ENCODE data around the gene STK33. TPM values are rescaled to one million over a fixed set of nuclear protein-coding genes. Genes with fewer than 3 reads are reported as not detected.

Gene STK33
- total RNA-seq, 1 experiment from 2014 or later: 10.9 TPM

GRCh38 chr11:8381343-8381742 lies 212.7 kb downstream of the STK33 start:
- Histone ChIP-seq H3K79me2 (ENCODE audit: insufficient read depth, low read length) (no peaks in the 10 kb centered on the region), H3K9me3 (ENCODE audit: control insufficient read depth in 1 of 2, insufficient read depth in 1 of 2, low read depth in 1 of 2, low read length in 2 of 2) (no peaks in the 10 kb centered on the region), H3K4me2 (ENCODE audit: low read length) (no peak overlapping the region), H3K9ac (ENCODE audit: low read length) (no peak overlapping the region), H4K20me1 (ENCODE audit: insufficient read depth) (no peaks in the 10 kb centered on the region), H2AFZ (ENCODE audit: low read depth, low read length, poor library complexity, severe bottlenecking) (no peak overlapping the region), H3K4me1 (ENCODE audit: control insufficient read depth in 1 of 2, insufficient read depth in 2 of 2, low read length in 2 of 2) (no peaks in the 10 kb centered on the region), H3K36me3 (ENCODE audit: control insufficient read depth in 1 of 2, insufficient read depth in 2 of 2, low read length in 2 of 2) (no peaks in the 10 kb centered on the region), H3K4me3 (replicated peaks in 1 of 2; ENCODE audit: low read depth in 1 of 2, low read length in 2 of 2) (no peak overlapping the region), H3K27ac (ENCODE audit: low read depth, low read length) (no peak overlapping the region), H3K27me3 (ENCODE audit: insufficient read depth, low read length) (no peaks in the 10 kb centered on the region), H3K9me2 (ENCODE audit: insufficient read depth) (no peaks in the 10 kb centered on the region)
- no TSS peak for BruUV-seq (replicated peaks)
- ATAC-seq (no peak), DNase-seq (ENCODE audit: low read depth, low spot score) (no peak)
- intact Hi-C loops (cut with micrococcal nuclease): no loop called here
- RAD21 ChIA-PET (ENCODE audit: low non-redundant PET in 1 of 2, low total read pairs in 2 of 2, uncharacterized antibody in 2 of 2, unreplicated experiment in 2 of 2): no interaction called here
- TF ChIP-seq JUND (IDR thresholded peaks at IDR 0.05) (no peak), TCF7L2 (IDR thresholded peaks at IDR 0.05; ENCODE audit: borderline replicate concordance, extremely low read depth, insufficient read depth, insufficient read length) (no peak), REST (IDR thresholded peaks at IDR 0.05; ENCODE audit: low read depth) (no peak), ZNF274 (IDR thresholded peaks at IDR 0.05; ENCODE audit: low read depth, low read length) (no peak), ATF3 (IDR thresholded peaks at IDR 0.05) (no peak), POLR2A (IDR thresholded peaks at IDR 0.05; ENCODE audit: borderline replicate concordance, extremely low read depth, insufficient read depth, insufficient read length) (no peak), EZH2 (IDR thresholded peaks at IDR 0.05) (no peak), EZH2phosphoT487 (IDR thresholded peaks at IDR 0.05; ENCODE audit: borderline replicate concordance) (no peak), CEBPB (IDR thresholded peaks at IDR 0.05; ENCODE audit: low read depth) (no peak), EGR1 (IDR thresholded peaks at IDR 0.05; ENCODE audit: low read depth) (no peak), ZFX (IDR thresholded peaks at IDR 0.05) (no peak), FOSL1 (IDR thresholded peaks at IDR 0.05; ENCODE audit: low read depth) (no peak), ZBTB33 (IDR thresholded peaks at IDR 0.05; ENCODE audit: extremely low read depth, insufficient replicate concordance, low read length) (no peak), MAX (IDR thresholded peaks at IDR 0.05) (no peak), ELF1 (IDR thresholded peaks at IDR 0.05; ENCODE audit: borderline replicate concordance, low read depth) (no peak), YY1 (IDR thresholded peaks at IDR 0.05; ENCODE audit: extremely low read depth, insufficient replicate concordance, low read depth, low read length) (no peak)
- CTCF ChIA-PET: no interaction called here
- POLR2A ChIA-PET: no interaction called here
